Measurements from ENCODE around the gene BLID. TPM values are rescaled to one million over a fixed set of nuclear protein-coding genes. Genes with fewer than 3 reads are reported as not detected.

BLID gene
- total and polyA plus RNA-seq, 7 donors: 0.04 to 0.45 TPM; not detected in 5

- H3K27ac ChIP-seq: no peak overlapping the region
- no peak for TF ChIP-seq CTCF (IDR thresholded peaks at IDR 0.05)
- no peak overlapping the region for H3K4me3 ChIP-seq
- no peaks in the 10 kb centered on the region for H3K27me3 ChIP-seq (ENCODE audit: insufficient read depth in 3 of 3, low read length in 2 of 3)
- intact Hi-C loops (cut with DNase I): no loop called here
- no peaks in the 10 kb centered on the region for H3K9me3 ChIP-seq
- WGBS, 3 donors: 52 to 75% (median 66%) methylated on average over 2 of the region's 2 CpGs
- DNase-seq (no peak), ATAC-seq (no peak)
- no peaks in the 10 kb centered on the region for H3K4me1 ChIP-seq
- no peaks in the 10 kb centered on the region for H3K36me3 ChIP-seq (ENCODE audit: insufficient read depth in 1 of 2, low read depth in 1 of 2)
These were observed 33.8 kb downstream of the BLID start for GRCh38 chr11:122082205-122082604.

- DNase-seq (no peak), ATAC-seq (no peak)
- Histone ChIP-seq H3K27me3 (ENCODE audit: insufficient read depth in 3 of 3, low read length in 2 of 3) (no peaks in the 10 kb centered on the region), H3K4me1 (no peaks in the 10 kb centered on the region), H3K4me3 (no peak overlapping the region), H3K36me3 (ENCODE audit: insufficient read depth in 1 of 2, low read depth in 1 of 2) (no peaks in the 10 kb centered on the region), H3K9me3 (no peaks in the 10 kb centered on the region), H3K27ac (no peak overlapping the region)
- no peak for TF ChIP-seq CTCF (IDR thresholded peaks at IDR 0.05)
- intact Hi-C loops (cut with DNase I): no loop called here
These were observed 34.9 kb downstream of the BLID start for GRCh38 chr11:122081073-122081472.

GRCh38 chr11:122077459-122077858 lies 38.6 kb downstream of the BLID start:
- intact Hi-C loops (cut with DNase I): loop anchor here in 1 of 2 donors (10.0 kb wide), 1 partner anchor 133 kb away; no protein-coding TSS in a partner anchor
- no peak overlapping the region for H3K4me3 ChIP-seq
- DNase-seq (no peak), ATAC-seq (peak in 1 of 4 donors; percentile 48)
- no peak overlapping the region for H3K27ac ChIP-seq
- H3K36me3 ChIP-seq (ENCODE audit: insufficient read depth in 1 of 2, low read depth in 1 of 2): no peaks in the 10 kb centered on the region
- no peaks in the 10 kb centered on the region for H3K4me1 ChIP-seq
- TF ChIP-seq CTCF (IDR thresholded peaks at IDR 0.05): no peak
- H3K9me3 ChIP-seq: no peaks in the 10 kb centered on the region
- 48 to 62% (median 59%) methylated on average over 1 of the region's 1 CpG for WGBS, 3 donors
- H3K27me3 ChIP-seq (ENCODE audit: insufficient read depth in 3 of 3, low read length in 2 of 3): no peaks in the 10 kb centered on the region

- no peaks in the 10 kb centered on the region for H3K9me3 ChIP-seq
- no peak overlapping the region for H3K4me3 ChIP-seq
- no peaks in the 10 kb centered on the region for H3K27me3 ChIP-seq (ENCODE audit: insufficient read depth in 3 of 3, low read length in 2 of 3)
- no peak for TF ChIP-seq CTCF (IDR thresholded peaks at IDR 0.05)
- H3K4me1 ChIP-seq: no peaks in the 10 kb centered on the region
- WGBS, 3 donors: 79 to 94% (median 88%) methylated on average over 6 of the region's 6 CpGs
- no peaks in the 10 kb centered on the region for H3K36me3 ChIP-seq (ENCODE audit: insufficient read depth in 1 of 2, low read depth in 1 of 2)
- H3K27ac ChIP-seq: no peak overlapping the region
- no peak for ATAC-seq
- intact Hi-C loops (cut with DNase I): loop anchor here in 1 of 2 donors (10.0 kb wide), 1 partner anchor 132 kb away; no protein-coding TSS in a partner anchor
- DNase-seq: no peak
These were observed 39.4 kb downstream of the BLID start for GRCh38 chr11:122076512-122077120.

- no peak for ATAC-seq
- Histone ChIP-seq H3K36me3 (ENCODE audit: insufficient read depth in 1 of 2, low read depth in 1 of 2) (no peaks in the 10 kb centered on the region), H3K27me3 (ENCODE audit: insufficient read depth in 3 of 3, low read length in 2 of 3) (no peaks in the 10 kb centered on the region), H3K4me3 (no peak overlapping the region), H3K27ac (no peak overlapping the region), H3K9me3 (no peaks in the 10 kb centered on the region), H3K4me1 (no peaks in the 10 kb centered on the region)
- no peak for DNase-seq
- TF ChIP-seq CTCF (IDR thresholded peaks at IDR 0.05): no peak
- WGBS, 3 donors: 87 to 92% (median 87%) methylated on average over 3 of the region's 3 CpGs
- intact Hi-C loops (cut with DNase I): loop anchor here in 1 of 2 donors (10.0 kb wide), 1 partner anchor 130 kb away; no protein-coding TSS in a partner anchor
These were observed 41.0 kb downstream of the BLID start for GRCh38 chr11:122075016-122075415.
